Measurements from ENCODE around the gene SLC7A6.

SLC7A6 gene

GRCh38 chr16:68257251-68257905 is 6.9 kb upstream of the SLC7A6 start:
- DNase-seq (ENCODE audit: low read depth in 2 of 2) = no peak

DNA sequence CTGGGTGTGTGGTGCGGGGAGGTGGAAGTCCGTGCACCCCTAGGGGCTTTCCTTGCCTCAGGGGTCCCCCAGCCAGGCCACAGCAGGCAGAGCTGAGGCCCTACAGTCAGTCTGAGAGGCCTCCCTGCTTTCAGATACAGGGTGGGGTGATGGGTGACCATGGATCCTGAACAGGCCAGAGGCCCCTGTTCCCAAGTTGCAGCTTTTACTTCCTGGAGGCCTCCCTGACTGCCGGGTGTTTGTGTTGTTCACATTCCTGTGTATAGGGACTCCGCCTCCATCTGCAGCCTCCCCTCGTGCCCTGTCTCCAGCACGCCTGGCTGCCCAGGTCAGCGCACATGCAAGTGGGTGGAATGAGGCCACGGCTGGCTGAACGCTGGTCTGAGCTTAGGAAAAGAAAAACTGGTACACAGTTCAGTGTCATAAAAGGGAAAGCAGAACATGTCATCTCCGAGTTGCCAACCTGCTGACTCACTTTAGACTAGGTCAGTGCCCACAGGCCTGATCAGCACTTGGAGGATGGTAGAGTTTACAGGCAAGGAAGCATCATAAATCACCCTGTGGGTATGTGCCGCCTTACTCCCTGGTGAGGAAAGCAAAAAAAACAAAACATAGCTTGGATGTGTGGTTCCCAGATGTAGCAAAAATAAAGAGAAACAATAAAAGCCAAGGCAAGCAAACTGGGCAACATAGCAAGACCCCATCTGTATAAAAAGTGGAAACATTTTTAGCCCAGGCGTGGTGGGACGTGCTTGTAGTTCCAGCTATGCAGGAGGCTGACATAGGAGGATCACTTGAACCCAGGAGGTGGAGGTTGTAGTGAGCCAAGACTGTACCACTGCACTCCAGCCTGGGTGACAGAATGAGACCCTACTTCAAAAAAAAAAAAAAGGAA is 6.2 kb upstream of the SLC7A6 start:
- no peak for DNase-seq (ENCODE audit: low read depth in 2 of 2)

DNA sequence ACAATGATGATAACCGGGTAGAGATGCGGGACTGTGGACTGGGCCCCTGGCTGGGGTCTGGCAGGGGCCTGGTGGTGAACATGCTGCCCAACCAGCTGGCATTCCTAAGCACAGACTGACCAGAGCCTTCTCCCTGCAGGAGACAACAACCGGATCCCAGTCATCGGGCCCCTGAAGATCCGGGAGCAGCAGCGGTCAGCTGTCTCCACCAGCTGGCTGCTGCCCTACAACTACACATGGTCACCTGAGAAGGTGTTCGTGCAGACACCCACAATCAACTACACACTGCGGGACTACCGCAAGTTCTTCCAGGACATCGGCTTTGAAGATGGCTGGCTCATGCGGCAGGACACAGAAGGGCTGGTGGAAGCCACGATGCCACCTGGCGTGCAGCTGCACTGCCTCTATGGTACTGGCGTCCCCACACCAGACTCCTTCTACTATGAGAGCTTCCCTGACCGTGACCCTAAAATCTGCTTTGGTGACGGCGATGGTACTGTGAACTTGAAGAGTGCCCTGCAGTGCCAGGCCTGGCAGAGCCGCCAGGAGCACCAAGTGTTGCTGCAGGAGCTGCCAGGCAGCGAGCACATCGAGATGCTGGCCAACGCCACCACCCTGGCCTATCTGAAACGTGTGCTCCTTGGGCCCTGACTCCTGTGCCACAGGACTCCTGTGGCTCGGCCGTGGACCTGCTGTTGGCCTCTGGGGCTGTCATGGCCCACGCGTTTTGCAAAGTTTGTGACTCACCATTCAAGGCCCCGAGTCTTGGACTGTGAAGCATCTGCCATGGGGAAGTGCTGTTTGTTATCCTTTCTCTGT is 5.1 kb upstream of the SLC7A6 start:
- no peak for DNase-seq (ENCODE audit: low read depth in 2 of 2)

GRCh38 chr16:68263559-68264127 is 683 bp upstream of the SLC7A6 start:
- DNase-seq (ENCODE audit: low read depth in 2 of 2) = no peak

DNA sequence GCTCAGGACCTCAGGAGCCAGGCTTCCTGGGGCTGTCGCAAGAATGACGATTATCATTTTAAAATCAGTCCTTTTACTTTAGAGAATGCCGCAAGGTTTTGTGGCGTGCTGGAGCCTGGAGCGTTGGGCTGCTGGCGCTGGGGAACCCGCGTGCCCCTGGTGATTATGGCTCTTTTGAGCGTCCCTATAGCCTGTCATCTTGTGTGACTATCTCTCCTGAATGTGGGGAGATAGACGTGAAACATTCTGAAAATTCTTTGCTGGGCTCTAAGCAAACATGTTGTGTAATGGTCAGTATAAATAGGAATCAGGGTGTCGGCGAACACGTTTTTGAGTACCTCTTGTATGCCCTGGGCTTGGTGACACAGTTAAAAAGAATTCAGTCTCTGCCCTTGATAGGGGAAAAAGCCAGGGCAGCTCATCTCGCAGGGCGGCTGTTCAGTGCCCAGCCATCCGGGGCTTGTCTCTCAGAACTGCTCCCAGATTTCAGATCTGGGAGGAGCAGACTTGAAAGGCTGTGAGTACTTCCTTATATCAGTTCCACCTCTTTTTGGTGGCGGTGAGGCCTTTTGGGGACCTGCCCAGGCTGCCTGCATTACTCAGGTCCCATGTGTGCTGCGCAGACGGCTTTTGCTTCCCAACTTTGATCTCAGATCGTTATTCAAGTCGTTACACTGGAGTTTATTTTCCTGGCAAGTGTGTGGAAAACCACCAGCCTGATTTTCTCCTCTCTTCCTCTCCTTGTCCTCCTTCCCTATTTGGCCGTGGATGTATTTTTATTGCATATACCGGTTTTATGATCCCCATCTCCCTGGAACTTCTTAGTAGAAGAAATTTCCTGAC is 973 bp downstream of the SLC7A6 start:
- no peak for DNase-seq (ENCODE audit: low read depth in 2 of 2)

- no peak for DNase-seq (ENCODE audit: low read depth in 2 of 2)
These were observed 3.5 kb downstream of the SLC7A6 start for GRCh38 chr16:68267612-68268405.

DNA sequence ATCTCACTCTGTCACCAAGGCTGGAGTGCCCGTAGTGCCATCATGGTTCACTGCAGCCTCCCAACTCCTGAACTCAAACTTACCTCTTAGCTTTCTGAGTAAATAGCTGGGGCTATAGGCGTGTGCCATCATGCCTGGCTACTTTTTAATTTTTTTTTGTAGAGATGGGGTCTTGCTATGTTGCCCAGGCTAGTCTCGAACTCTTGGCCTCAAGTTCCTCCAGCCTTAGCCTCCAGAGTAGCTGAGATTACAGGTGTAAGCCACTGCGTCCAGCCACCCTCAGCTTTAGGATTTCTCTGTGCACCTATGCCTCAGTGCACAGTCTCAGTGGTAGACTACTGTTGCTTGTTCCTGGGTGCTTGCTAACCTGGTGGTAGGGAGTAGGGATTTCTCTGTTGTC is 5.5 kb downstream of the SLC7A6 start:
- DNase-seq (ENCODE audit: low read depth in 2 of 2) = no peak

DNA sequence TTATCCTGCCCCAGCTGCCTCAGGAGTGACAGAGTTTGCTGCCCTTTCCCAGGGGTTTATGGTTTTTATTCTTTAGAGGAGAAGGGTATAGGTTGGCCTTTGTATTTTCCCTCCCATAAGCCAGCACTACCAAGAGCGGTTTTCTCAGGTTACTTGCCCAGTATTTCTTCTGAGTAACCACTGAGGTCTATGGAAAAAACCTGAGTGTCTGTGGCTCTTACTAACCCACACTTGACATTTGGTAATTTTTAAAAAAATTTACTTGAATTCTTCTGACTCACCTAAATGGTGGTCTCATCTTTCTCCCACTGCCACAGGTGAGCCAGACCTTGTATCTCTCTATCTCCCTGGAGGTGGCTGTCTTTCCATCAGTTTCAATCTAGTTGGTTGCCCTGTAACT is 6.0 kb downstream of the SLC7A6 start:
- DNase-seq (ENCODE audit: low read depth in 2 of 2) = no peak

GRCh38 chr16:68272507-68273209 is 8.3 kb downstream of the SLC7A6 start:
- DNase-seq (ENCODE audit: low read depth in 2 of 2) = no peak

- DNase-seq (ENCODE audit: low read depth in 2 of 2) = no peak
These were observed 9.1 kb downstream of the SLC7A6 start for GRCh38 chr16:68273459-68273858.

DNA sequence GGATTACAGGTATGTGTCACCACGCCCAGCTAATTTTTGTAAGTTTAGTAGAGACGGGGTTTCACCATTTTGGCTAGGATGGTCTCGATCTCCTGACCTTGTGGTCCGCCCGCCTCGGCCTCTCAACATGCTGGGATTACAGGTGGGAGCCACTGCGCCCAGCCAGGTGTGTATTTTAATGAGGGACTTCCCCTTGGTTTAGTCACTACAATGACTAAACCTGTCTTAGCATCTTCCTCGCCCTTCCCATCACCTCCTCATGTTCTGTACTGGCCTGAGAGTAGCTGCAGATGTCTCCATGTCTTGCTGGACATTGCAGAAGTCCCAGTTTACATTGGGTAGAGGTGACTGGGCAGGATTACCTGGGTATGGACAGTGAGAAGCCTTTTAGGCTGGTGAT is 9.6 kb downstream of the SLC7A6 start:
- DNase-seq (ENCODE audit: low read depth in 2 of 2) = no peak

- no peak for DNase-seq (ENCODE audit: low read depth in 2 of 2)
These were observed 10.1 kb downstream of the SLC7A6 start for GRCh38 chr16:68274441-68274840.

- no peak for DNase-seq (ENCODE audit: low read depth in 2 of 2)
These were observed 11.4 kb downstream of the SLC7A6 start for GRCh38 chr16:68275611-68276191.

DNA sequence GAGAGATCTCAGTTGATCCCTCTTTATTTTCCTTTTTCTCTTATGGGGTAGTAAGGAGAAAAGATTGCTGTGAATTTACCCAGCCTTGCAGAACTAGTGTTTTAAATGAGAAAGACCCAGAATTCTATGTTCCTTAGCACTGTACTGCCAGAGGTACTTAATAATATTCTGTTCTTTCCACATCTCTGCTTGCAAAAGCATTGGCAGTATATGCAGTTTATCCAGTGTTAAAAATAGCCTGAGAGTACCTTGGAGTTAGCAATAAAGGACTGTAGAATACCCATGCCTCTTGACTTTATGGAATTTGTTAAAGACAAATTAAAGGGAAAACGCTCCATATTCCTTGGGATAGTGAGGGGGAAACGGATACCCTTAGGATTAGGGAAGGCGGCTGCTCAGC is 11.9 kb downstream of the SLC7A6 start:
- DNase-seq (ENCODE audit: low read depth in 2 of 2) = no peak

- DNase-seq (ENCODE audit: low read depth in 2 of 2) = no peak
These were observed 15.6 kb downstream of the SLC7A6 start for GRCh38 chr16:68279726-68280558.

DNA sequence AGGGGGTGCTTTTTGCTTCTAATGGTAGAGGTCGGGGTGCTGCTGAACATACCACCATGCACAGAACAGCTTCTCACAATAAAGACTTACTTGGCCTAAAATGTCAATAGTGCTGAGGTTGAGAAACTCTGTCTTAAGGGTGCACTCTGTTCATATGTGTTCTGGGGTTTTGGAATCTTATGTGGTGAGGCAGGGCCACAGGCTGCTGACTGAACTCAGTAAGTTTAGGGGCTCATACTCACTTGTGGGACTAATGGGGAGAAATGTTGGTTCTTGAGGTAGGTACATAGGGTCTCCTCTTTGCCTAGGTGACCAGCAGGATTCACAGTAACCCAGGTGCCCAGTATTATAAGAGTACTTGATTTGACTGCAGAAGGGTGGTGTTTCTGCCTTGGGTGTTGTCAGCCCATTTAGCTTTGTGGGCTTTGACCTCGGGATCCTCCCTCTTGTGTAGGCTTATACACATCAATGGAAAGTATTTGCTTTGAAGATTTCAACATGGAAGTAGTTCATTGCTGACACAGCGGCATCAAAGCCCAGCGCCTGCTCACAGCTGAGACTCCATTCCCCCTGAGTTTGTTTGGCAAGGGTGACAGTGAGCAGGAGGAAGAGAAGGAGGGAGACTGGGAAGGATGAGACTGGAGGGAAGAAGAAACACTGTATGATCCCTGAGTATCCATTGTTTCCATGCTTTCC is 17.2 kb downstream of the SLC7A6 start:
- DNase-seq (ENCODE audit: low read depth in 2 of 2) = no peak

- no peak for DNase-seq (ENCODE audit: low read depth in 2 of 2)
These were observed 17.7 kb downstream of the SLC7A6 start for GRCh38 chr16:68282064-68282452.

DNA sequence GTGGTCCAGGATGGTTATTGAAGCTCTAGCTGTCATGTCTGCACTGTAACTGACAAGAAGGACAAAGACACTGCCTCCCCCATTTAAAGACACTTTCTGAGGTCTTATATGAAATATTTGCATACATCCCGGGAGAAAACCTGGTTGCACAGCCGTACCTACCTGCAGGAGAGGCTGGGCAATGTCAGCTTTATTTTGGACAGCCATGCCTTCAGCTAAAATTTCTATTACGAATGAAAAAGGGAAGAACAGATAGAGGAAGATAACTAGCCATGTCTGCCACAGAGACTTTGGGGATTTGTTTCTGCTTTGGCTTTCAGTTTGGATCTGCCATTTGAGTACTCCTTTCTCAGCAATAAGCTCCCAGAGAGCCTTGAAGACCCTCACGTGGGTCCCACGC is 19.0 kb downstream of the SLC7A6 start:
- DNase-seq (ENCODE audit: low read depth in 2 of 2) = no peak

Measured in stimulated activated CD8-positive, alpha-beta memory T cell treated with anti-CD3 and anti-CD28 coated beads, Interleukin-15, amount 100 ng/mL, for 4 hours (primary cell).